ENCODE results near the gene FBLL1. TPM values are rescaled to one million over a fixed set of nuclear protein-coding genes. Genes with fewer than 3 reads are reported as not detected.

The FBLL1 gene
- total and polyA plus RNA-seq, 2 experiments from 2014 or later, result 2.3 to 6.0 TPM

GRCh38 chr5:168531987-168532864, 3.1 kb downstream of the FBLL1 start:
- Mint-ChIP-seq H3K4me1 (peaks cover 35% of the 10 kb centered on the region; the same call in 2 of the 3 replicates), H3K36me3 (ENCODE audit: low read depth) (peaks cover 12% of the 10 kb centered on the region), H3K27me3 (ENCODE audit: insufficient read depth, low read depth, poor library complexity) (peaks cover 33% of the 10 kb centered on the region), H3K27ac (no peak overlapping the region), H3K9me3 (peaks cover 12% of the 10 kb centered on the region; the same call in 2 of the 3 replicates), H3K4me3 (no peak overlapping the region)
- H3K27me3 ChIP-seq (ENCODE audit: insufficient read depth), result peaks cover 26% of the 10 kb centered on the region
- H3K4me3 ChIP-seq, result no peak overlapping the region
- peak; percentile 45 for DNase-seq (ENCODE audit: low spot score)
- peaks cover 21% of the 10 kb centered on the region for H3K4me1 ChIP-seq (ENCODE audit: insufficient read depth)
- peak overlapping the region; percentile 40 for H2AFZ ChIP-seq
- H3F3A ChIP-seq (replicated peaks; ENCODE audit: low read depth), result 0 out of 2 replicates have a peak, but pooled peaks cover 7% of the 10 kb centered on the region
- peaks cover 10% of the 10 kb centered on the region for H4K20me1 ChIP-seq (replicated peaks; ENCODE audit: insufficient read depth)
- no peaks in the 10 kb centered on the region for H3K9me2 ChIP-seq (ENCODE audit: insufficient read depth)
- ATAC-seq, result peak; percentile 33
- H3K27ac ChIP-seq (ENCODE audit: low read depth), result 0 out of 2 replicates have a peak overlapping the region, but pooled peaks have one; percentile 33
- H3K4me2 ChIP-seq, result peak overlapping the region; percentile 58
- H3K36me3 ChIP-seq (ENCODE audit: insufficient read depth), result no peaks in the 10 kb centered on the region; the same call in 1 of the 2 replicates
- H3K79me2 ChIP-seq (replicated peaks; ENCODE audit: insufficient read depth), result no peaks in the 10 kb centered on the region
- no peak for TF ChIP-seq CTCF (conservative IDR thresholded peaks at IDR 0.05; ENCODE audit: low read depth in 2 of 2)
- no peak for TF ChIP-seq REST (IDR thresholded peaks at IDR 0.05; ENCODE audit: unreplicated experiment)
- TF ChIP-seq EZH2phosphoT487 (IDR thresholded peaks at IDR 0.05; ENCODE audit: unreplicated experiment), result no peak
- TF ChIP-seq ZNF114 (CRISPR knock-in tag; IDR thresholded peaks at IDR 0.05), result no peak
- TF ChIP-seq ZNF462 (CRISPR knock-in tag; IDR thresholded peaks at IDR 0.05), result no peak
- no peak for TF ChIP-seq POLR2AphosphoS5 (IDR thresholded peaks at IDR 0.05; ENCODE audit: low read depth)
- no peak for TF ChIP-seq STAT1 (IDR thresholded peaks at IDR 0.05; ENCODE audit: unreplicated experiment)
- TF ChIP-seq NANOG (IDR thresholded peaks at IDR 0.05; ENCODE audit: borderline replicate concordance), result no peak
- no peak for TF ChIP-seq CREB1 (CRISPR knock-in tag; IDR thresholded peaks at IDR 0.05; ENCODE audit: low read depth)
- TF ChIP-seq ETS1 (IDR thresholded peaks at IDR 0.05), result no peak
- no peak for TF ChIP-seq ZNF331 (CRISPR knock-in tag; IDR thresholded peaks at IDR 0.05; ENCODE audit: low read depth)
- no peak for TF ChIP-seq EZH2 (IDR thresholded peaks at IDR 0.05; ENCODE audit: low read depth, unreplicated experiment)
- no peak for TF ChIP-seq JUNB (IDR thresholded peaks at IDR 0.05; ENCODE audit: unreplicated experiment)

Data from GM23338 (cell line).